Activated CD8-positive, alpha-beta T cell treated with anti-CD3 and anti-CD28 coated beads, Interleukin-2, amount 10 ng/mL, durations not matched to agents 7 days and 5 days (primary cell): Measurements from ENCODE around the gene SHISAL1. TPM values are rescaled to one million over a fixed set of nuclear protein-coding genes. Genes with fewer than 3 reads are reported as not detected.
A peak's percentile ranks its signal among the peaks of the same experiment; 100 is the strongest.

Experiments
- ATAC-seq: fragments of 150-1000 bp; cut with Tn5 transposase; one replicate; pipeline ENCODE4 v1.10.0; 2021; ENCODE audit warnings: moderate library complexity
- CTCF ChIA-PET: fragments of 350-600 bp; sonication (Branson Sonifier 250); formaldehyde crosslinking; loops from one replicate; lab custom pipeline; 2021; ENCODE audit warnings: antibody characterized with exemption; lab: Charles Lee
- POLR2A ChIA-PET: fragments of 350-600 bp; sonication (Branson Sonifier 250); formaldehyde crosslinking; loops from one replicate; lab custom pipeline; 2021; ENCODE audit warnings: antibody characterized with exemption; lab: Charles Lee
- DNase-seq: peaks from one replicate; pipeline ENCODE4 v3.0.0-alpha.2; 2020
- H3K27ac Mint-ChIP-seq: one replicate; pipeline ENCODE4 v1.8.0; 2021; ENCODE audit warnings: mild to moderate bottlenecking, mixed read lengths
- H3K27me3 Mint-ChIP-seq: one replicate; pipeline ENCODE4 v1.8.0; 2021; ENCODE audit warnings: low read depth, mixed read lengths
- H3K36me3 Mint-ChIP-seq: one replicate; pipeline ENCODE4 v1.8.0; 2021; ENCODE audit warnings: low read depth, mixed read lengths
- H3K4me1 Mint-ChIP-seq: one replicate; pipeline ENCODE4 v1.8.0; 2021; ENCODE audit warnings: low read depth, mixed read lengths
- H3K4me3 Mint-ChIP-seq: one replicate; pipeline ENCODE4 v1.8.0; 2021; ENCODE audit warnings: mild to moderate bottlenecking, mixed read lengths
- H3K9me3 Mint-ChIP-seq: one replicate; pipeline ENCODE4 v1.8.0; 2022; ENCODE audit warnings: mixed read lengths; ENCODE audit not compliant: insufficient read depth
- total RNA-seq, 2 experiments: library from RNA; stranded (reverse); gene quantifications; one replicate each; pipeline ENCODE4 v1.2.3, GENCODE V29; 2021

SHISAL1 gene
- not detected for total RNA-seq

DNA sequence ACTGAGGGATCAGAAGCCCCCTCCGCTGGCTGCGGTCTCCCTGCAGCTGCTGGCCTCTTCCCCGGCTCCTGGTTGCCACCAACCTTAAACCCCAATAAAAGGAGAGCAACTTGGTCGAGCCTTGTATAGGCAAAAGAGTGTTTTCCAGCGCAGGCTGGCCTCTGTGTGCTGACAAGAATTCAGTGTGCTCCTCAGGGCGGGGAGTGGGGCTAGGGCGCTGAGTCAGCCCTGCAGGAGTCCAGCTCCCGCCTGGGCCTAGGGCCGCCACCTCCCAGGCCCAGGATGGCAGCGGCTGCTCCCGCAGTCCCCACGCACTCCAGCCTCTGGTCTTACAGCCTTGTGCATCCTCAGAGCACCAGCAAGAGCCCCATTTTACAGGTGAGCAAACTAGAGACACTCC lies at the start of gene SHISAL1:
Gene SHISAL1 (minus strand): TSS at position 186 of the 400 bp plus-strand sequence. CDS start 12,006 bp downstream, outside the sequence.
- Mint-ChIP-seq H3K27ac (peak within 1 kb of the TSS; percentile 15), H3K4me3 (no peak within 1 kb of the TSS), H3K36me3 (no peaks in the 10 kb centered on the region), H3K27me3 (peaks cover 9% of the 10 kb centered on the region), H3K9me3 (no peaks in the 10 kb centered on the region), H3K4me1 (peaks cover 25% of the 10 kb centered on the region)
- DNase-seq (no peak), ATAC-seq (no peak)
- ChIA-PET POLR2A (no interaction called here), CTCF (no interaction called here)

DNA sequence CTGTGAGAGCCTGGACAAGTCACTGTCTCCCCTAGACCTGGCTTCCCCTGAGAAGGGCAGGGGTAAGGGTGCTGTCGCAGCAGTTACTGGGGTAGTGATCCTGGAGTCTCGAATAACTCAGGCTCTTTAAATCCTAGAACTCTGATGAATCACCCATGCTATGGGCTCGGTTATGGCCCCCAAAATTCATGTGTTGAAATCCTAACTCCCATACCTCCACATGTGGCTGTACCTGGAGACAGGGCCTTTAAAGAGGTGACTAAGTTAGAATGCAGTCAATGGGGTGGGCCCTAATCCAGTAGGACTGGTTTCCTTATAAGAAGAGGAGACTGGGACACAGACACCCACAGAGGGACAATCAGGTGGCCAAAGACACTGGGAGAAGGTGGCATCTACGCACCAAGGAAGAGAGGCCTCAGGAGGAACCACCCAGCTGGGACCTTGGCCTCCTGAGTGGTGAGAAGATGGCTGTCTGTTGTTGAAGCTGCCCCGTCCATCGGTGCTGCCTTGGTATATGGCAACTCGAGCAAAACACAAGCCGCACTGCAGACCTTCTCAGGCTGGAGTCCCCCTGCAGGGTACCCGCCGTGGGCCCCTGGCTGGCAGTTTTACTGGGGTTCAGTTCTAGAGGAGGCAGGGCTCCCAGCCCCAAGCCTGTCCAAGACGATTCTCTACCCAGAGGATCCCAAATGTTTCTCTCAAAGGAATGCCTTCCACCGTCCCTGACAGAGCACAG lies 48.8 kb upstream of the SHISAL1 start:
- Mint-ChIP-seq H3K36me3 (no peaks in the 10 kb centered on the region), H3K27ac (no peak overlapping the region), H3K9me3 (no peaks in the 10 kb centered on the region), H3K4me1 (no peaks in the 10 kb centered on the region), H3K4me3 (no peak overlapping the region), H3K27me3 (peaks cover 11% of the 10 kb centered on the region)
- POLR2A ChIA-PET: no interaction called here
- ATAC-seq (no peak), DNase-seq (no peak)
- CTCF ChIA-PET: no interaction called here

- CTCF ChIA-PET: no interaction called here
- POLR2A ChIA-PET: no interaction called here
- ATAC-seq: no peak
- no peak for DNase-seq
- peaks cover 11% of the 10 kb centered on the region for H3K27me3 Mint-ChIP-seq
- no peak overlapping the region for H3K4me3 Mint-ChIP-seq
- H3K27ac Mint-ChIP-seq: no peak overlapping the region
- no peaks in the 10 kb centered on the region for H3K4me1 Mint-ChIP-seq
- no peaks in the 10 kb centered on the region for H3K36me3 Mint-ChIP-seq
- no peaks in the 10 kb centered on the region for H3K9me3 Mint-ChIP-seq
Measured at GRCh38 chr22:44360668-44361381, 48.1 kb upstream of the SHISAL1 start.

DNA sequence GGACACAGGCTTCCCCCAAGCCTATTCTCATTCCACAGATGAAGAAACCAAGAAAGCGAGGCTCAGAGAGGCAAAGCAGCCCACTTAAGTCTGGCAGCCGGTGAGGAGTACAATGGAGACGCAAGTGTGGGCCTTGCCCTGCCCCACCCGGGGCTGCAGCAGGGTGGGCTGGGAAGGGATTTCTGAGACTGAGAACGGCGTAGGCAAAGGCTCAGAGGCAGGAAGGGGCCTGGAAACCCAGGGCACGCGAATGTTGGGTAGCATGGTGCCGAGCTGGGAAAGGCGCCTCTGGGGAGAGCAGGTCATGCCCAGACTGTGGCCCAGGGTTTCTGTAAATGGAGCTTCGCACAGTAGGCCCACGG lies 47.5 kb upstream of the SHISAL1 start:
- DNase-seq: no peak
- Mint-ChIP-seq H3K27me3 (peaks cover 11% of the 10 kb centered on the region), H3K27ac (no peak overlapping the region), H3K9me3 (no peaks in the 10 kb centered on the region), H3K36me3 (no peaks in the 10 kb centered on the region), H3K4me1 (no peaks in the 10 kb centered on the region), H3K4me3 (no peak overlapping the region)
- CTCF ChIA-PET: no interaction called here
- POLR2A ChIA-PET: no interaction called here
- ATAC-seq: no peak

- Mint-ChIP-seq H3K4me1 (no peaks in the 10 kb centered on the region), H3K27me3 (peaks cover 12% of the 10 kb centered on the region), H3K27ac (no peak overlapping the region), H3K36me3 (no peaks in the 10 kb centered on the region), H3K4me3 (no peak overlapping the region), H3K9me3 (no peaks in the 10 kb centered on the region)
- ATAC-seq (no peak), DNase-seq (no peak)
- POLR2A ChIA-PET: no interaction called here
- CTCF ChIA-PET: no interaction called here
Measured at GRCh38 chr22:44359496-44360110, 46.9 kb upstream of the SHISAL1 start.

DNA sequence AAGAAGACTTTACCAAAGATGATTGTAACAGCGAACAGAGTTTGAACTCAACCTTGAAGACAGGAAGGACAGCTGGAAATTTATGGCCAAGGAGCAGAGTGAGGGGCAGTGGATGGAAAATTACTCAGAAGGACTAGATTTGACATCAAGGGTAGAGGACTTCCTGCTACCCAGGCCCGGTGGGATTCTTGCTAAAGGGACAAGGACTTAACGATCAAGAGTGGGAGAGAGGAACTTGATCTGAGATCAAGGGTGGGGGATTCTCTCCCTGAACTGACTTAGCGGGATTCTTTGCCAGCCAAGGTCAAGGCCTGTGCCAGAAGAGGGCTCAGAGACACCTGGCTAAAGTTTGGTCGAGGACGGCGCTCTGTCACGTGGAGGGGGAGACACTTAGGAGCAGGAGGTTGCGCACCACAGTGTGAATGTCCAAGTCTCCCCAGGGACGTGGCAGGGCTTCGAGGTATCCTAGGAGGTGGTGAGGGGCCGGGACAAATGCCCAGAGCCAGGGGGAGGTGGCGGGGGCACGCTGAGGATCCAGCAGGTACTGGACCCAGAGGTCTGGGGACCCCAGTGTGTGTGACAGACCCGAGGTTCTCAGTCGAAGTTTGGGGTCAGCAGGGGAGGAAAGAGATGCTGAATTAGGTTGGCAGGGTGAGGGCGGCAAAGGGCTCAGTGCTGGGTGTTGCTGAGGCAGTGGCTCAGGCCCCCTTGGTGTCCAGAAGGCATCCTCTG lies 46.1 kb upstream of the SHISAL1 start:
- ATAC-seq: no peak
- POLR2A ChIA-PET: no interaction called here
- DNase-seq: no peak
- CTCF ChIA-PET: no interaction called here
- Mint-ChIP-seq H3K4me1 (no peaks in the 10 kb centered on the region), H3K27ac (no peak overlapping the region), H3K9me3 (no peaks in the 10 kb centered on the region), H3K4me3 (no peak overlapping the region), H3K27me3 (peaks cover 17% of the 10 kb centered on the region), H3K36me3 (no peaks in the 10 kb centered on the region)

DNA sequence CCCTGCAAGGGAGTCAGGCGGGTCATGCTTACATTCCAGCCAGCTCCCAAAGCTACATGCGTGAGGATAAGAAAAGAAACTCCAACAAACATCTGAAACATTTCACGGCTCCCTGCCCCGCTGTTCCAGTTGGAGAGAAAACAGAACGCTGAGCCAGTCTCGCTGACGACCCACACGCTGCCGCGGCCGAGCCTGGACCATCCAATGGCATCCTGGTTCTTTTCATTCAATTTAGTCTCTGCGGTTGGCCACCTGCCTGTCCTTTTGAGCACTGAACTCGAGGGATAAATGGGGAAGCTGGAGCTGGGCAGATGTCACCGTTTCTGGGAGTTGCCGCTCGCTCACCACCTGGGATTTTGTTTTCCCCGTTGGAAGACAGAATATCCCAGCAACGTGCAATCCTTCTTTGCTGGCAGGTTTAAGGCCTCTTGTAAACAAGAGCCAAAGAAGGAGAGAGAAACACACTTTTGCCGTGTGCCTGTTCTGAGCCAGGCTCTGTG lies 45.3 kb upstream of the SHISAL1 start:
- H3K27ac Mint-ChIP-seq: no peak overlapping the region
- H3K4me1 Mint-ChIP-seq: no peaks in the 10 kb centered on the region
- DNase-seq: no peak
- no peaks in the 10 kb centered on the region for H3K36me3 Mint-ChIP-seq
- ATAC-seq: no peak
- H3K27me3 Mint-ChIP-seq: peaks cover 17% of the 10 kb centered on the region
- POLR2A ChIA-PET: no interaction called here
- no peak overlapping the region for H3K4me3 Mint-ChIP-seq
- H3K9me3 Mint-ChIP-seq: no peaks in the 10 kb centered on the region
- CTCF ChIA-PET: no interaction called here

DNA sequence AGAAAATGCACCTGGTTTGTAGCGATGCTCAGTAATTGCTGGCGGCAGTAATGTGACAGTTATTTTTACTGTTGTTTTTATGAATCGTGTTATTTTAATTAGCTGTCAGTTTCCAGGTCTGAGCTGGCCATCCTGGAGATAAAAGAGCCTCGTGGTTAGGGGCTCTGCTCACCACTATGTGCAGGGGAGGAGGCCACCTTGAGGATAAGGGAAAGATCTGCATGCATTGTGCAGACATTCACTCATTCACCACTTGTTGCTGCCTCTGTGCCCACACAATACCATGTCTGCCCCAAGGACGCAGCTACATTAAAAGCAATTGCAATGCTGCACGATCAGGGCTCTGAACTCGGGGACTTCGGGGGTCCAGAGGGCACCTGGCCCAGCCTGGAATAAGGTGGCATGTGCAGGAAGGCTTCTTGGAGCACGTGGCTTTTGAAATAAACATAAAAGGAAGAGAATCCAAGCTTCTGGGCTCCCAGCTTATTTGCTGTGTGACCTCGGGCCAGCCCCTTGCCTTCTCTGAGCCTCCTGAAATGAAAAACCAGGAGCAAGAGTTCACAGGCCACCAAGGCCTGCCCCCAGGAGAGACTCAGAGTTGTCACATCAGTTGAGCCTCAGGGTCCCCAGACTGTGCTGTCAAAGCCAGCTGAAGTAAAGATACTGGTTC lies 44.7 kb upstream of the SHISAL1 start:
- CTCF ChIA-PET: no interaction called here
- H3K27ac Mint-ChIP-seq: no peak overlapping the region

GRCh38 chr22:44355716-44356070 lies 42.9 kb upstream of the SHISAL1 start:
- no peak for ATAC-seq
- Mint-ChIP-seq H3K9me3 (no peaks in the 10 kb centered on the region), H3K4me3 (no peak overlapping the region), H3K27me3 (peaks cover 20% of the 10 kb centered on the region), H3K4me1 (peaks cover 8% of the 10 kb centered on the region), H3K36me3 (no peaks in the 10 kb centered on the region), H3K27ac (no peak overlapping the region)
- ChIA-PET CTCF (no interaction called here), POLR2A (no interaction called here)
- no peak for DNase-seq

More for the DNA sequence above, 44.7 kb upstream of the SHISAL1 start:
- Mint-ChIP-seq H3K27me3 (peaks cover 17% of the 10 kb centered on the region), H3K36me3 (no peaks in the 10 kb centered on the region), H3K4me3 (no peak overlapping the region), H3K4me1 (no peaks in the 10 kb centered on the region), H3K9me3 (no peaks in the 10 kb centered on the region)
- POLR2A ChIA-PET: no interaction called here
- no peak for DNase-seq
- no peak for ATAC-seq

GRCh38 chr22:44354288-44354687 lies 41.5 kb upstream of the SHISAL1 start:
- Mint-ChIP-seq H3K27me3 (peaks cover 29% of the 10 kb centered on the region), H3K27ac (no peak overlapping the region), H3K4me3 (no peak overlapping the region), H3K4me1 (peaks cover 8% of the 10 kb centered on the region), H3K36me3 (no peaks in the 10 kb centered on the region), H3K9me3 (no peaks in the 10 kb centered on the region)
- DNase-seq (no peak), ATAC-seq (no peak)
- POLR2A ChIA-PET: interaction anchor here (0.6 kb wide), 1 partner anchor 100 kb away, joined by 3 read pairs; no protein-coding TSS in a partner anchor
- CTCF ChIA-PET: no interaction called here

DNA sequence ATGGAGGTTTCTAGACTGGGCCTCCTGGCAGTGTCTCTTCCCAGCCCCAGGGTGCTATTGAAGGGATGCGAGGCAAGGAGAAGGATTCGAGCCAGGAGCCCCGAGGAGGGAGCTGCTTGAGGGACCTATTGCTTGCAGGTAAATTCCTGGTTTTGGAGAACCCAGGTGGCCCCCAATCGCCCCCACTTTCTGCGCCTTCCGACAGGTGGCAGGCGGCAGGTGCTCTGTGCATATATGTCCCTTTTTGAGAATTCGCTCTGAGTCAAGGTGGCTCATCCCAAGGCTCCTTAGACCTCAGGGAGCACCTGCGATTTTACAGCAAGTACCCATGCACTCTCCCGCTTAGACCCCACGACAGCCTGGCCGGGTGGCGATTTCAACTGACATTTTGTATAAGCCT lies 40.3 kb upstream of the SHISAL1 start:
- Mint-ChIP-seq H3K4me3 (no peak overlapping the region), H3K27me3 (peaks cover 22% of the 10 kb centered on the region), H3K27ac (no peak overlapping the region), H3K4me1 (peaks cover 8% of the 10 kb centered on the region), H3K9me3 (no peaks in the 10 kb centered on the region), H3K36me3 (no peaks in the 10 kb centered on the region)
- ChIA-PET POLR2A (no interaction called here), CTCF (no interaction called here)
- DNase-seq (no peak), ATAC-seq (no peak)
